Hematopoietic multipotent progenitor cell (in vitro differentiated cells): ENCODE data around the gene IGFBP6. TPM values are rescaled to one million over a fixed set of nuclear protein-coding genes. Genes with fewer than 3 reads are reported as not detected.
A peak's percentile ranks its signal among the peaks of the same experiment; 100 is the strongest.

Experiments used
- DNase-seq, 3 donors: peaks; one replicate each; pipeline ENCODE4 v3.0.0-alpha.2; 2011 to 2015; ENCODE audit warnings: low read depth in 2 of 3, low spot score in 2 of 3
- total RNA-seq: library from RNA; depleted of rRNA; stranded (reverse); fragments of >200 nt; gene quantifications from one replicate; pipeline ENCODE4 v1.2.3, GENCODE V29; 2012

The IGFBP6 gene
- total RNA-seq, 1 donor, result 2.4 TPM

DNA sequence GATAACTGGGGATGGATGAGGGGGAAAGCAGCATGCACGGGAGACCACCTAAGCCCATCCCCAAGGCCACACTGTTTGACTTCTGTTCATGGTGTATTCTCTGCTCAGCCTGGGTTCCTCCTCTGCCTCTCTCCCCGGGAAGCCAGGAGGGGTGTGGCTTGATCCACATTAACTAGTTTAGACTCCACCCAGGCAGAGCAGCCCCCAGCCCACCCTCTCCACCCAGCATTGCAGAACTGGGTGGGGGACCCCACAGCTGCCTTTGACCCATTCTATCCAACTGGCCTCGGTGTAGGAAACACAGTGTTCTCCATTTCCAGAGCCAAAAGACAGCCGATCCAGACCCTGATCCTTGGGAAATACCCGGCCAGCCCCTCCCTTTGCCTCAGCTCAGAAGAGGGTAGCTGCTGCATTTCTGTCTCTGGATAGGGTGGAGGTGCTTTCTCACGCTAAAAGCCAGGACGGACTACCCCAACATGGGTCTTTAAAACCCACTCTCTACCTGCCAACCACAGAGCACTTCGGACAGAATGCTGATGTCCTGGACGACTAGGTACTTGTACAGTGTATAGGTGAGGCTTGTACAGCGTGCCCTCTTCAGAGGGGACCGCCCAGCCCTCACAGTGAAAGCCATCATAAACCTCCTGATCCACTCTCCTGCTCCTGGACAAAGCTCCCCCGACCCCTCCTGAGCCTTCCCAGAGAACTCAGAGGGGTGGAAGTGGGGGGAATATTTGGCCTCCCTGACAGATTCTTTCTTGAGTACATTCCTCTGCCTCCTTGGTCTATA lies 27.7 kb upstream of the IGFBP6 start:
- no peak for DNase-seq

DNA sequence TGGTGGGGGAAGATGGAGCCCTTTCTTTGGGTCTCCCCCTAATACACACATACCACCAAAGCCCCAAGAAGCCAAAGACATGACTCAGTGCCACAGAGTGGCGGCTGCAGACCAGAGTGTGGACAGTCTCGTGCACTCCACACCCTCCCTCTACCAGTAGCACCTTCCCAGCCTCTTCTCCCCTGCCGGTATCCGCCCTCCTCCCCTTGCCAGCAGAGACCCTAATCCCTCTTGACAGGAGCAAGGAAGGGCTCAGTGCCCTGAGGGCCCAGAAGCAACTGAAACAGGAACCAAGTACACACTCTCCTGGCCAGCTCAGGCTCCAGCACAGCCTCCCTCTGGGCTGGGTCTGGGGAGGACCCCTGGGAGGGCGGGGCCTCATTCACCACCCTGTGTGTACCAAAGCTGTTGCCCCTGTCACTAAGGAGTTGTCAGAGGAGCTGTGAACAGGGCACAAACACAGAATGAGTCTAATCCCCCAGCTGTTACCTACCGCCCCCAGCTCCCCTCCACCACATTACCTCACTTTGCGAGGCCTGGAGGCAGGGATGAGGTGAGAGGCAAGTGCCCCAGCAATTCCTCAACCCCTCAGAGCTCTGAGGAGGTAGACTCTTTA lies 26.5 kb upstream of the IGFBP6 start:
- no peak for DNase-seq

DNA sequence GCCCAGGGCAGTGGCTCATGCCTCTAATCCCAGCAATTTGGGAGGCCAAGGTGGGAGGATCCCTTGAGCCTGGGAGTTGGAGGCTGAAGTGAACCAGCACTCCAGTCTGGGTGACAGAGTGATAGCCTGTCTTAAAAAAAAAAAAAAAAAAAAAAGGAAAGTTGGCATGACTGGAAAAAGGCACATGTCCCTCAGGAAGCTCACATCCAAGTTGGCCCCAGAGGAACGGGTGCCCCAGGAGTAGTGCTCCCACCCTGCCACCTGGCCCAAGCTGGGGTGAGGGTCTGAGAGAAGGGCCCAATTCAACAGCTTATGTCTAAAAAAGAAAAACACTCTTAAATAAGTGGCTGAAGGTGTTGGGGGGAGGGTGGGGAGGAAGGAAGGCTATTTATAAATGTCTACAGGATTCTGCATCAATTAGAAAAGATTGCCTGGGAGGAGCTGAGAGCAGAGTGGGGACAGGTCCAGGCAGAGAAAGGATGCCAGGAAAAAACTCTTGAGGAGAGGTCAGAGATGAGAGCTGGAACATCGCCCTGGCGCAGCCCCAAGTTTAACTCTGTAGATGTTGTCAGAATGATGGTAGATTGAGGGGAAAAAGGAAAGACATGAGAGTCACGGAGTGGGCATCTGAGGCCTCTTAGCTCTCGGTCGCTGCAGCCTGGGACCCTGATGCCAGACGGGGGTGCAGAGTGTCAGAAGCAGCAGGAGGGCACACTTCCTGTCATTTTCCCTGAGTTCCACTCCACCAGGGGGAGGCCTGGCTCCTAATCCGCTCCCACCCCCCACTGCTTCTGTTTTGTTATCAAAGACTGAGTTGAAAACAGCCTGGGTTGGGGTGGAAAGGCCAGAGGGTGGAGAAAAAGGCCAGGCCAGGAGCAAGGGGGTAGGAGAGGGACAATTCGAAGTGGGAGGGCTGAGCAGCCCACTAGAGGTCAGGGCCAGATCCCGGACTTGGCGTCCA lies 25.6 kb upstream of the IGFBP6 start:
- no peak for DNase-seq

DNA sequence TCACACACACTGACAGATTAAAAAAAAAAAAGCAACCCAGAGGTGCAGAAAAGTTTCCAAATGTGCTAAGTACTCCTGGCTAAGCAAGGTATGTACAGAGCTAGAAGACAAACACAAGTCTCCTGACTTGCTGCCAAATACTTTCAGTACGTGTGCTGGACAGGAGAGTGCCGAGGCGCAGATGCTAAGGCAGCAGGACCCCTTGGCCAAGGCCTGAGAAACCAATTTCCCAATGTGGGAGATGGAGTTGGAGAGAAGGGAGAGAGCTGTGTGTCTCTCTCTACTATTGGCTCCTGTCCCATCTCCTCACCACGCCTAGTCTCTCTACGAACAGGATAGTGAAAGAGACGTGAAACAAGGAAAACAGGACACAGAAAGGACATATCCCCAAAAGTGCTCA lies 23.6 kb upstream of the IGFBP6 start:
- DNase-seq, result no peak

DNA sequence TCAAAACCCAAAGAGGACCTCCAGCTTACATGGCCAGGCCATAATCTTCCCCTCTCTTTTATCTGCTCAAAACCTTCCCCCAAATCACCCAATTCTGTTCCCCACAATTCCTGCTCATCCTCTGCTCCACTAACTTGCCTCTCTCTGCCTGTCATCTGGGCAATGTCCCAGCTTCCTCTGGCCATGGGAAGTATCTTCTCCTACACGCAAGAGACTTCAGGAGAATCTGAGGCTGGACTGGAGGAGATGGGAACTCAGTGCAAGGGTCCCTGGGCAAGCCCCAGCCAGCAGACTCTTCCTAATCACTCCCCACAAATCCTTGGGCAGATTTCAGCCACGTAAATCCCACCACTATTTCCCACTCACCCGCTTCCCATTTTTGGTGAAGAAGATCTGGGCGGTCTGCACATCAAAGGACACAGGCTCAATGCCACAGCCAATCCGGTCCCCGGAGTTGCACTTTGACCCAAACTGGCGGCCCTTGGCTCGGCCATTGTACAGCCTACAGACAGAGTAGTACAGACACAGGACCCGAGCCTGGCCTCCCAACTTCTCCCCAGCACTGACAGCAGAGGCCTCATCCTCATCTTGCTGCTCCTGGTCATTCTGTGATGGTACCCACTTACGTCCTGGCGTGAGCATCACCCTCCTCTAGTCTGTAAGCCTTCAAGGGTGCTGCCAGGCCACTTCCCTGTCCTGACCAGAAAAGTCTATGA lies 23.0 kb upstream of the IGFBP6 start:
- no peak for DNase-seq

DNA sequence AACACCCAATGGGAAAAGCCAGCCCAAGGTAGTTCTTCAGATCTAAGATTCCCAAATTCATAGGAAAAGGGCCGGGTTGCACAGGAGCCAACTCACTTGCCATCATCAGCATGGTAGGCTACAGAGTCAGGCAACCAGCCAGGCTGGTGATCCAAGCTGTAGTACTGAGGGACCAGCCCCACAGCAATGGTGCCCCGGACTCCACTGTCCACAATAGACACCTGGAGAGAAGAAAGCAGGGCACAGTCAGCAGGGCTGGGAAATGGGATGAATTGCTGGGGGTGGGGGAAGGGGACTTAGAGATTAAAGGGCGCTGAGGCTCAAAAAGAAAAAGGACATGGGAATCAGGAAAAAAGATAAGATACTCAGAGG lies 22.5 kb upstream of the IGFBP6 start:
- DNase-seq, result no peak

DNA sequence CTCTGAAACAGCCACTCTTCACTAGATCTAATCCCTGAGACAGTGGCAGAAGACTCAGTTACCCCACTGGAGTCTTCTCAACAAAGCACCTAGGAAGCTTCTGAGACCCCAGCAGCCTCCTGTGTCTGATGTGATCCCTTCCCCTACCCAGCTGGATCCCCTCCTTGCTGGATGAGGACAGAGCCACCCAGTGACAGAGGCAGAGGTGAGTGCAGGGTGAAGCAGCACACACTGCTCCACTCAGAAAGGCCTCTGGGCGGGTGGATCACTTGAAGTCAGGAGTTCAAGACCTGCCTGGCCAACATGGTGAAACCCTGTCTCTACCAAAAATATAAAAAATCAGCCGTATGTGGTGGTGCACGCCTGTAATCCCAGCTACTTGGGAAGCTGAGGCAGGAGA lies 21.0 kb upstream of the IGFBP6 start:
- no peak for DNase-seq

DNA sequence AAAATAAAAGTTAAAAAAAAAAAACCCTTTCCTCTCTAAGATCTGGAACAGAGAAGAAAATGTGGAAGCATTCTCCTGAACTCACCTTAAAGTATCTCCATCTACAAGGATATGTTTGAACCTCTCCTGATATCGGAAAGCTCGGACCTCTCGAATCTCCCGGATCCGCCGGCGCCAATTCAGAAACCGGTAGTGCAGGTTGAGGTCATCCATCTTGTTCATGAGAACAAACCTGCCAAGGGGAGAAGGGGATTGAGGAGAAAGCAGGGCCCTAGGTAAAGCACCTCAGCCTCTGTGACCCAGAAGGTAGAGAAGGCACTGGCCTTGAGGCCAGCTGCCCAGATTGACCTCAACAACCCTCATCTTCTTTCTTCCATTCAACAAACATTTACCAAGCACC lies 20.4 kb upstream of the IGFBP6 start:
- DNase-seq, result no peak

DNA sequence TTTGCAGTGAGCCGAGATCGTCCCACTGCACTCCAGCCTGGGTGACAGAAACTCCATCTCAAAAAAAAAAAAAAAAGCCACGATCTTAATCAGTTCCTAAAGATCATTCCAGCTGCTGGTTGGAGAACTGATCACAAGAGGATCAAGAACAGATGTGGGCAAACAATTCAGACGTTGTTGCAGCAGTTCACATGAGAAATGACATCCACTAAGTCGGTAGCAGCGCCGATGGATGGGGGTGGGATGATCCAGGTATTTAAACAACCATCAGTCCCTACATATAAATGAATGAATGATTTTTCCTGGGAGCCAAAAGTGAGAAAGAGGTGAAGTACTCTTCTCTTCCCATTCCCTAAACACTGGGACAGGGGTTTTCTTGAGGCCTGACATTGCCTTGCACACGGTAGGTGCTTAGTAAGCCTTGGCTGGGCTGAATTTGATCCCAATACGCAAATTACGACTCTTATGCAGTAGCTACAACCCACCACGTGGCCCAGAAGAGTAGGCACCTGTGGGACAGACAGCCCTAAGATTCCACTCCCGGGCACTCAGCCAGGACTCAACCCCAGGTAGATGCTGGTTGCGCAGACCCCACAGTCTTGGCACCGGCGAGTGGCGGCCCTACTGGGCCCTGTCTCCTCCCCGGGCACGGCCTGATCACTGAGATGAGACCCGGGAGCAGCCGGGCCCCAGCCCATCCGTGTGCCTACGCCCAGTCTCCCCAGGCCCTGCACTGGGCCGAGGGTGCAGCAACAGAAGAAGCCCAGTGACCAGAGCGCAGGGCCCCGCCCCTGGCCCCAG lies 18.8 kb upstream of the IGFBP6 start:
- DNase-seq, result peak in 1 of 3 donors; percentile 36

DNA sequence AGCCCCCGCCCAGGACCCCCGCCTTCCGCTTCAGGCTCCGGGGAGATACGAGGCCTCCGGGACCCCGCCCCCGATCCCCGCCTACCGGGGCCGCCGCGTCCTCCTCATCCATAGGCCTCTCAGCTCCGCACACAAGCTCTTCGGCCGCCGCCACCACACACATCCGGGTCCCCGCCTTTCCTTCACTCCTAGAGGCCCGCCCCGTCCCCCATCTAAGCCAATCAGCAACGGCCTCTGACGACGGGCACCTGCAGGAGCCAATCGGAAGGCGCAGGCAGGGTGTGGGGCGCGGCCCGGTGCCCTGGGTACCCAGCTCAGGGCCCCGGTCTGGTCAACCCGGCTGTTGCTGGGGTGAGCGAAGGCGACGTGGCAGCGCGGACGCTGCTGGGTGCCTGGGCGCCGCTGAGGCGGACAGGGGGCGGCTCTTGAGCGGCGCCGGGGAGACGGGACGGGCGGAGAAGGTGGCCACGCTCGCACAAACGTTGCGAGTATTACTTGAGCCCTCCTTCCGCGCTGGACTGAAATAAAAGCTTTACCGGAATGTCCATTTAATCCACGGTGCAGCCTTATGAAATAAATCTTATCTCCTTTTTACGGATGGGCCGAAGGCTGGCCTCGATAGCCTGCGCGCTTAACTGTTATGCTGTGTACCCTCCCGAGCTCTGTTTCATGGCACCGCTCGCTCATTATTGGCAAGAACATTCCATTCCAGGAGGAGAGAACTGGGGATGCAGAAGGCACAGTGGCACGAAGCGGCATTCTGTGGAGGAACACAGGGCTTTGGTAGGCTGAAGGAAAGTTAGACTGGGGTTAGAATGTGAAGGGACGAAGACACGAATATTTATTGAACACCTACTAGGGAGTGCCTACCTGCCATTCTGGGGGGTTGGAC lies 18.0 kb upstream of the IGFBP6 start, which contains the start of gene SPRYD3:
SPRYD3 (minus strand) TSS at position 165 of the 892 bp plus-strand sequence; CDS start at position 108, 57 bp downstream.
- DNase-seq, result peak; percentile 90 to 97 (median 95)

DNA sequence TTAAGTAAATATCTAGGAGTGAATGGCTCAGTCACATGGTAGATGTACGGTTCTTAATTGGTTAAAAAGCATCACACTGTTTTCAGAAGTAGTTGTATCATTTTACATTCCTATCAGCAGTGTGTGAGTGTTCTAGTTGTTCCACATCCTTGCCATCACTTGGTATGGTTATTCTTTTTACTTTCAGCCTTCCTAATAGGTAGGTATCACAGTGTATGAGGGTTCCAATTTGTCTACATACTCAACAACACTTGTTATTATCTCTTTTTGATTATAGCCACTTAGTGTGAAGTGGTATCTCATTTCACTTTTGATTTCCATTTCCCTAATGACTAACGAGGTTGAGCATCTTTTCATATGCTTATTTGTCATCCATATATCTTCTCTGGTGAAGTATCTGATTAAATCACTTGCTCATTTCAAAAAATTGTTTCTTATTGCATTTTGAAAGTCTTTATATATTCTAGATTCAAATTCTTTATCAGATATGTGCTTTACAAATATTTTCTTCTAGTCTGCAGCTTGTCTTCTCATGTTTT lies 14.8 kb upstream of the IGFBP6 start:
- DNase-seq, result no peak

DNA sequence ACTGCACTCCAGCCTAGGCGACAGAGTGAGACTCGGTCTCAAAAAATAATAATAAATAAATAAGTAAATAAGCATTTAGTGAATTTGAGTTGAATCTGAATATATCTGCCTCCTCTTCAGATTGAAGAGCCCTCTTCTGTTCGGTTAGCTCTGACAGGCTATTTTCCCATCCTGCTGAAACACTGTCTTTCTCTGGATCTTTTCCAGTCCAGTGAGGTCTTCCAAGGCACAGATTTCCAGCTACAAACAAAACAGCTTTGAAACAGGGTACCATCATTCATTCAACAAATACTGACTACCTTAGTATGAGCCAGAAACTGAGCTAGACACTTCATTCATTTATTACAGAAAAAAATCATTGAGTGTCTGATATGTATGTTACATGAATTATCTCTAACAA lies 11.1 kb upstream of the IGFBP6 start:
- no peak for DNase-seq

DNA sequence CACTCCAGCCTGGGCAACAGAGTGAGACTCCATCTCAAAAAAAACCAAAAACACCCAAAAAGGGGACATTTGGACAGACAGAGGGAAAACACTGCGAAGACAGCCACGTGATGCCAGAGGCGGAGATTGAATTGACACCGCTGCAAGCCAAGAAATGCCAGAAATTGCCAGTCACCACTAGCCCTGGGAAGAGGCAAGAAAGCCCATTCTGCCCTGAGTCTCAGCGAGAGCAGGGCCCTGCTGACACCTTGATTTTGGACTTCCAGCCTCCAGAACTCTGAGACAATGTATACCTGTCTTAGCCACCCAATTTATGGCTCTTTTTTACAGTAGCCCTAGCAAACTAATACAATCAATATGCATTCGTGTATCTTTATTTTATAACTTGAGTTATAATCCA lies 7.4 kb upstream of the IGFBP6 start:
- DNase-seq, result no peak

DNA sequence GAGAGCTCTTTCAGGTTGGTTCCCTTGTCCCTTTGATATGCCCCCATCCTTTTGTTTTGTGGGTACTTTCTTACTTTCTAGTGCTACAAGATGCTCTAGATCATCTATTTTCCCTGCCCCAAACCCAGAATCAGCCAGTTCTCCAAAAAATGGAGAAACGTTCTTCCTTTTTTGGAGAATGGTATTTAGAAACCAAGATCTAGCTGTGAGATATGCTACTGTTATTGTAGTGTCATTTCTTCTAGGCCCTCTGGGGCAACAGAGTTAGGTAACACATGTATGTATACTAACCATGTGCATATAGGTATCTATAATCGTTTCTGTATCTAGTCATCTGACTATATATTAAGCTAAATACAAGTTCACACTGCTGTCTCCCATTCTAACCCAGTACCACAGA lies 6.9 kb upstream of the IGFBP6 start:
- no peak for DNase-seq

DNA sequence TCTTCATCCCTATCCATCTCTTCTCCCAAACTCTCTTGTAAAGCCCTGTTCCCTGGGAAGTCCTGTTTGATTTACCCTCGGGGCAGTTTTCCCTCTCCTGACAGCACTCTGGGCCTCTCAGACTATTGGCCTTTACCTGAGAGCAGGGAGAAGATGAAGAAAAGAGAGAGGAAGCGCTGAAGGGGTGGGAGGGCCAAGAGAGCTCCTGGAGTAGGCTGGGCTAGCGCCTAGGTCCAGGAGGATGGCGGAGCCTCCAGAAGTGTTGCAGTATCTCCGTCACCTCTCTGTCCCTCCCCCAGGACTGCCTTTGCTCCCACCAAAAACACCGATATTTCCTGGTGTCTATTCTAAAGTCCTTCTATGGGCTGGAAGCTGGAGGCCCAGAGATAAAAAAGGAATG lies 5.7 kb upstream of the IGFBP6 start:
- no peak for DNase-seq

DNA sequence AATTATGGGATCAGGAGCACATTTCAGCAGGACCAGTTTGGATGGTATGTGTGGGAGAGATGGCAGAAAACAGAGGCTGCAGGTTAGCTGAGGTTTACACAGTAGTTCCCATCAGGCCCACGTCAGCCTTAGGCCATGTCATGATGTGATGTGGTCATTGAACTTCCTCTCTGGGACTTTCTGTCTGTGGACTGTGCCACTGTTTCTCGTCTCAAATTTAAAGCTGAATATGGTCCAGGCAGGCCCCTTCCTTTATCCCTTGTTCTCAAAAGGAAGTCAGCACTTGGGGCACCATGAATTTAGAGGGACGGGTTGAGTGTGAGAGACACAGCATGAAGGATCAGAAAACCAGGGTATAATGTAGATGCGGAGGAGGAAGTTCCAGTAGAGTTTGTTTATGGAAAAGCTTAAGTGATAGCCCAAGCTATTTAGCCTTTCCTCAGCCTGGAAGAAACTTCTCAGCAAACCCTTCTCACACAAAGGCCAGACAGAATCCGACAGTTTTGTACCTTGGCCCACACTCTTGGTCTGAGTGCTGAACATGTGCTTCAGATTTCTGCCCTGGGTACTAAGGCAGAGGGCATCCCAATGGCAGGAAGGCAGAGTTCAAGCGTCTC lies 3.6 kb upstream of the IGFBP6 start:
- no peak for DNase-seq

DNA sequence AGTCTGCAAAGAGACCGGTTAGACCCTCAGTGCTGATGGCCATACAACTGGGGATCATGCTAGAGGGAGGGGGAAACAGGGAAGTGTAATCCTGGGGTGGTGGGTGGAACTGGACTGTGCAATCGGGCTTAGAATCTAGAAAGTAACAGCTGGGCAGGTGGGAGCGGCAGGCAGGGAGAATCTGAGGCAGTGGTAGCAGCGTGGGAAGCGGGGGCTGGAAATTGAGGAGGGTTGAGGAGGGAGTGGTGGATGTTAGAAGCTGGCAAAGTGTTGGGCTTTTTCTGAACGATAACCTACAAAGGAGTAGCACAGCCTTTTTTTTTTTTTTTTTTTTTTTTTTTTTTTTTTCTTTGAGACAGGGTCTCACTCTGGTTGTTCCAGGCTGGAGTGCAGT lies 3.1 kb upstream of the IGFBP6 start:
- DNase-seq, result no peak
